DOHH2 (cell line): ENCODE results near the gene SLC6A6.

Experiments
- H3F3A ChIP-seq: fragments of 200-600 bp; sonication (generic), shearing (Covaris generic); 2 replicates; pipeline ENCODE4 v1.6.0; 2016; ENCODE audit warnings: antibody characterized with exemption, mild to moderate bottlenecking; ENCODE audit not compliant: control insufficient read depth, insufficient read depth
- H3K27ac ChIP-seq: fragments of 200-600 bp; sonication (generic); 2 replicates; pipeline ENCODE4 v1.5.1; 2014; ENCODE audit warnings: low read depth, mild to moderate bottlenecking, low read length, moderate library complexity
- H3K27me3 ChIP-seq: fragments of 200-600 bp; sonication (generic); 2 replicates; pipeline ENCODE4 v1.6.1; 2014; ENCODE audit warnings: mild to moderate bottlenecking, low read length, mixed read lengths; ENCODE audit not compliant: control insufficient read depth
- H3K36me3 ChIP-seq: fragments of 200-600 bp; sonication (generic); 2 replicates; pipeline ENCODE4 v1.6.1; 2014; ENCODE audit warnings: mild to moderate bottlenecking, low read length, moderate library complexity, mixed read lengths; ENCODE audit not compliant: control insufficient read depth
- H3K4me1 ChIP-seq: fragments of 200-600 bp; sonication (generic); 2 replicates; pipeline ENCODE4 v1.6.1; 2014; ENCODE audit warnings: mild to moderate bottlenecking, low read length, mixed read lengths; ENCODE audit not compliant: control insufficient read depth
- H3K4me2 ChIP-seq: fragments of 200-600 bp; sonication (generic); 2 replicates; pipeline ENCODE4 v1.6.0; 2014; ENCODE audit warnings: mild to moderate bottlenecking, low read length, moderate library complexity
- H3K4me3 ChIP-seq: fragments of 200-600 bp; sonication (generic); 2 replicates; pipeline ENCODE4 v1.5.1; 2014; ENCODE audit warnings: mild to moderate bottlenecking, low read length, mixed read lengths
- H3K79me2 ChIP-seq: fragments of 200-600 bp; sonication (generic); 2 replicates; pipeline ENCODE4 v1.6.1; 2014; ENCODE audit warnings: mild to moderate bottlenecking, low read length, mixed read lengths; ENCODE audit not compliant: control insufficient read depth
- H3K9me2 ChIP-seq: fragments of 200-600 bp; sonication (generic); replicated peaks from 2 replicates; pipeline ENCODE4 v1.6.1; 2014; ENCODE audit warnings: mild to moderate bottlenecking, low read length, mixed read lengths; ENCODE audit not compliant: control insufficient read depth
- H3K9me3 ChIP-seq: fragments of 200-600 bp; sonication (generic); 2 replicates; pipeline ENCODE4 v1.6.1; 2014; ENCODE audit warnings: antibody characterized with exemption, low read length, mixed read lengths; ENCODE audit not compliant: control insufficient read depth, insufficient read depth
- H4K20me1 ChIP-seq: fragments of 200-600 bp; sonication (generic); 2 replicates; pipeline ENCODE4 v1.6.0; 2014; ENCODE audit warnings: low read depth, mild to moderate bottlenecking, antibody characterized with exemption, low read length, moderate library complexity; ENCODE audit not compliant: control insufficient read depth, insufficient read depth
- EZH2phosphoT487 ChIP-seq: fragments of 200-600 bp; sonication (generic); IDR thresholded peaks from 2 replicates; pipeline ENCODE4 v1.6.1; 2017; ENCODE audit warnings: borderline replicate concordance, mild to moderate bottlenecking, antibody characterized with exemption, low read length, moderate library complexity, mixed read lengths
- TF ChIP-seq, protein P1 (sequence below): fragments of 200-600 bp; sonication (generic); IDR thresholded peaks from one replicate; pipeline ENCODE4 v1.5.1; 2014; ENCODE audit warnings: antibody characterized with exemption, mild to moderate bottlenecking, low read depth, low read length; ENCODE audit not compliant: poor library complexity, severe bottlenecking

SLC6A6 gene

DNA sequence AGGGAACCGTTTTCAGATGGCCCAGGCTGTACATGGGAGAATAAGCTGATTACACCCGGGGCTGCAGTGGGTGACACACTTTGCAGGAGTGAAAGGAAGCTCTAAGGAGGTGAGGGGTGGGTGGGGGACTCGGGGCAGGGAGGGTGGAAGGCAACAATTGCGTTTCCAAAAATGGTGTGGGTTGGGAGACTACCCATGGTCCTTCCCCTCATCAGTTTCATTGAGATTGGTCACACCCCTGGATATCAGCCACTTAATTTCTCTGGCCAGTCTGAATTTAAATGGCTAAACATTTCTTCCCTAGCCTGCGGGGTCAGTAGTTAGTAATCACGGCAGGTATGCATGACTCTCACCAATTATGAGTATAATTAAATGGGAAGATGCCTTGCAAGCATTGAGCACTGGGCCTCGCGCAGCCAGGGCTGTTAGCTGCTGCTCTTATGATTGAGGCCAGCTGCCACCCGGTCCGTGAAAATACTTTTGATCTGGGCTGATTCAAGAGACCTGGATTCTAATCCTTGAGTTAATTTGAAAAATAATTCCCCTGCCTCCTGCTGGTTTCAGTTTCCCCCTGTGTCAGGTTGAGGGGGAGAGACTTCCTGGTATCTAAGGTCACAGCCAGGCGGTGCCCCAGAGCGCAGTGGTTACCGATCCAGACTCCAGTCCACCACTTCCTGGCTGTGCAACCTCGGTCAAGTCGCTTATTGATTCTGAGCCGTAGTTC lies 23.3 kb downstream of the SLC6A6 start:
- H3K4me2 ChIP-seq = peak overlapping the region; percentile 68
- peak overlapping the region; percentile 68 for H3K27ac ChIP-seq

DNA sequence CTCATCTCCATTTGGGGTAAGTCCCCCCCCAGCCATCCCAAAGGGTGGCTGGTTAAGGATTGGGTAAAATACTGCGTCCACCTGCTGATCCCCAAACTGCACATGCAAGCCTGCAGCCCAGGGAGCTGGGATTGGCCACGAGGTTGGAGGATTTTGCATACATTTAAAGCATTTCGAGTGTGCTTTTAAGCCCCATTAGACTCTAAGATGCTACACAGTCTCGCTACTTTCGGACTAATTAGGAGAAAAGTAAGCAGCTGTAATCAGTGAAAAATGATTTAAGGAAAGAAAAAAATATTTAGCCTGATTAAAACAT lies 23.9 kb downstream of the SLC6A6 start:
- TF ChIP-seq, protein P1, sequence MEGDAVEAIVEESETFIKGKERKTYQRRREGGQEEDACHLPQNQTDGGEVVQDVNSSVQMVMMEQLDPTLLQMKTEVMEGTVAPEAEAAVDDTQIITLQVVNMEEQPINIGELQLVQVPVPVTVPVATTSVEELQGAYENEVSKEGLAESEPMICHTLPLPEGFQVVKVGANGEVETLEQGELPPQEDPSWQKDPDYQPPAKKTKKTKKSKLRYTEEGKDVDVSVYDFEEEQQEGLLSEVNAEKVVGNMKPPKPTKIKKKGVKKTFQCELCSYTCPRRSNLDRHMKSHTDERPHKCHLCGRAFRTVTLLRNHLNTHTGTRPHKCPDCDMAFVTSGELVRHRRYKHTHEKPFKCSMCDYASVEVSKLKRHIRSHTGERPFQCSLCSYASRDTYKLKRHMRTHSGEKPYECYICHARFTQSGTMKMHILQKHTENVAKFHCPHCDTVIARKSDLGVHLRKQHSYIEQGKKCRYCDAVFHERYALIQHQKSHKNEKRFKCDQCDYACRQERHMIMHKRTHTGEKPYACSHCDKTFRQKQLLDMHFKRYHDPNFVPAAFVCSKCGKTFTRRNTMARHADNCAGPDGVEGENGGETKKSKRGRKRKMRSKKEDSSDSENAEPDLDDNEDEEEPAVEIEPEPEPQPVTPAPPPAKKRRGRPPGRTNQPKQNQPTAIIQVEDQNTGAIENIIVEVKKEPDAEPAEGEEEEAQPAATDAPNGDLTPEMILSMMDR = no peak
- TF ChIP-seq EZH2phosphoT487 = no peak
- Histone ChIP-seq H3K79me2 (peaks cover 96% of the 10 kb centered on the region), H3K9me2 (no peaks in the 10 kb centered on the region), H3K9me3 (no peaks in the 10 kb centered on the region), H3K4me3 (peak overlapping the region; percentile 50), H3K36me3 (peaks cover 45% of the 10 kb centered on the region), H3K4me2 (peak overlapping the region; percentile 68), H3K27ac (peak overlapping the region; percentile 68), H3F3A (peaks cover 49% of the 10 kb centered on the region), H3K4me1 (peaks cover 83% of the 10 kb centered on the region), H4K20me1 (peaks cover 16% of the 10 kb centered on the region), H3K27me3 (no peaks in the 10 kb centered on the region)

More for the DNA sequence above, 23.3 kb downstream of the SLC6A6 start:
- H4K20me1 ChIP-seq = peaks cover 16% of the 10 kb centered on the region
- H3K36me3 ChIP-seq = peaks cover 50% of the 10 kb centered on the region
- no peaks in the 10 kb centered on the region for H3K9me3 ChIP-seq
- H3K27me3 ChIP-seq = no peaks in the 10 kb centered on the region
- peak overlapping the region; percentile 50 for H3K4me3 ChIP-seq
- peaks cover 96% of the 10 kb centered on the region for H3K79me2 ChIP-seq
- H3K4me1 ChIP-seq = peaks cover 78% of the 10 kb centered on the region
- no peaks in the 10 kb centered on the region for H3K9me2 ChIP-seq
- peaks cover 45% of the 10 kb centered on the region for H3F3A ChIP-seq
- TF ChIP-seq EZH2phosphoT487 = no peak
- TF ChIP-seq, protein P1 = peak; percentile 37

DNA sequence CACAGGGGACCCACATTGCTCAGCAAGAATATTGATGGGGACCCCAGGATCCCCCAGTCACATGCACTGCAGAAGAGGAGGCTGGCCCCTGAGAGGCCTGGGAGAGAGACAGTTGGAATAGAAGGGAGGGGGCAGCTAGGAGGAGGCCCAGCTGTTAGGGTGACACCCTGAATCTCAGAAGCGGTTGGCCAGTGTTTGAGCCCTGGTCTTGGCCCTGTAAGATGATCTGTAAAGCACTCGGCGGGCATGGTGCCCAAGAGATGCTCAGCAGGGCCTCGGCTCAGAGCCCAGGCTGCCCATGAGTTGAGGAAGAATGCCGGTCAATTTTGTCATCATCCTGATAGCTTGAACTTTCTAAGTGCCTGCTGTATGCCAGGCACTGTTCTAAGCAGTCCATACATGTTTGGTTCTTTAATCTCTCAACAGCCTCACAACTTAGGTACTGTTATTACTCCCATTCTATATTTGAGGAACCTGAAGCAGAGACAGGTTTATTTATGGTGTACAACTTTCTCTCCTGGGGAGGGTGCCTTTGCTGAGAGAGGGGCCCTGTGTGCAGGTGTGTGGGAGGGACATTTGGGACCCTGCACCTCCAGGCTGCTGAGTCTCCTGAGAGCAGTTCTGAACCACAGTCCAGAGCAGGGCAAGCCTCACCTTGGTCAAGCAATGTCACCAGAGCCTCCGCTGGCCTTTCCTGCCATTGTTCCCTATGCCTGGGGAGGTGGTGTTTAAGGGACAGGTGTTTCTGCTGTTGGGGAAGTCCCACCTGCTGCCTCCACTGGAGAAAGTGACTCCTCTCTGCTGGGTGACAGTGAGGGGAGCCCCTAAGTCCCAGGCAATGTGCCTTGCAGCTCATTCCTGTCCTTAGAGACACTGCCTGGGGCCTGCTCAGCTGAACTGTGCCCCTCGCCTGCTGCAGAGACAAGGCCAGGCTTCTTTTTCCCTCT lies 26.0 kb downstream of the SLC6A6 start:
- H3K4me1 ChIP-seq = peaks cover 100% of the 10 kb centered on the region
- peaks cover 58% of the 10 kb centered on the region for H3F3A ChIP-seq
- H3K4me2 ChIP-seq = peak overlapping the region; percentile 68

More for the DNA sequence above, 26.0 kb downstream of the SLC6A6 start:
- H3K79me2 ChIP-seq = peaks cover 91% of the 10 kb centered on the region
- H3K9me3 ChIP-seq = no peaks in the 10 kb centered on the region
- TF ChIP-seq, protein P1 = no peak
- TF ChIP-seq EZH2phosphoT487 = no peak
- no peaks in the 10 kb centered on the region for H3K9me2 ChIP-seq
- H4K20me1 ChIP-seq = peaks cover 23% of the 10 kb centered on the region
- peak overlapping the region; percentile 50 for H3K4me3 ChIP-seq
- H3K27ac ChIP-seq = peak overlapping the region; percentile 68
- no peaks in the 10 kb centered on the region for H3K27me3 ChIP-seq
- peaks cover 46% of the 10 kb centered on the region for H3K36me3 ChIP-seq
